ENCODE measurements around the gene PNLIPRP1. TPM values are rescaled to one million over a fixed set of nuclear protein-coding genes. Genes with fewer than 3 reads are reported as not detected.

The PNLIPRP1 gene
- polyA plus RNA-seq, 1 donor (not counting 4 experiments of a cell fraction or from before 2014, with no cell fraction given): not detected

GRCh38 chr10:116593139-116593740 is 2.5 kb downstream of the PNLIPRP1 start:
- no peaks in the 10 kb centered on the region for H3K4me1 ChIP-seq (ENCODE audit: control insufficient read depth, extremely low read depth, insufficient read depth, low read length)
- H4K20me1 ChIP-seq (ENCODE audit: control insufficient read depth, extremely low read depth, insufficient read depth, low read length): no peaks in the 10 kb centered on the region
- H3K9me3 ChIP-seq (ENCODE audit: control insufficient read depth, low read depth, low read length): no peaks in the 10 kb centered on the region
- H3K79me2 ChIP-seq (ENCODE audit: control insufficient read depth, insufficient read depth, low read length): no peaks in the 10 kb centered on the region
- no peak overlapping the region for H3K9ac ChIP-seq (ENCODE audit: control insufficient read depth, extremely low read depth, insufficient read depth, low read length)
- no peaks in the 10 kb centered on the region for H3K9me1 ChIP-seq (ENCODE audit: control insufficient read depth, extremely low read depth, insufficient read depth, low read length)
- dilution Hi-C loops (cut with MboI; ENCODE audit: extremely low pct_ligation_motif_present, low sequenced_read_pairs): no loop called here
- H3K36me3 ChIP-seq (ENCODE audit: control insufficient read depth in 2 of 2, extremely low read depth in 1 of 2, insufficient read depth in 2 of 2, low read length in 2 of 2): no peaks in the 10 kb centered on the region
- H2AFZ ChIP-seq (ENCODE audit: control insufficient read depth, low read length): no peak overlapping the region
- no peak overlapping the region for H3K4me2 ChIP-seq (ENCODE audit: control insufficient read depth, extremely low read depth, insufficient read depth, low read depth, low read length)
- TF ChIP-seq EZH2 (IDR thresholded peaks at IDR 0.05; ENCODE audit: low read length) (no peak), CTCF (optimal IDR thresholded peaks at IDR 0.05 in 1 of 3, IDR thresholded peaks at IDR 0.05 in 1 of 3, conservative IDR thresholded peaks at IDR 0.05 in 1 of 3; ENCODE audit: extremely low read depth in 1 of 3, insufficient read depth in 2 of 3, low read length in 3 of 3) (no peak)
- no peak overlapping the region for H3K4me3 ChIP-seq (ENCODE audit: control insufficient read depth in 2 of 3, extremely low read depth in 1 of 3, insufficient read depth in 2 of 3, low read depth in 1 of 3, low read length in 3 of 3)
- DNase-seq (ENCODE audit: low read depth, low spot score): no peak
- H3K27me3 ChIP-seq (ENCODE audit: control insufficient read depth, extremely low read depth, insufficient read depth, low read length): peaks cover 4% of the 10 kb centered on the region
- FAIRE-seq: no peak
- no peak overlapping the region for H3K27ac ChIP-seq (ENCODE audit: control insufficient read depth, insufficient read depth, low read length)

GRCh38 chr10:116594525-116595035 is 3.8 kb downstream of the PNLIPRP1 start:
- Histone ChIP-seq H3K27ac (ENCODE audit: control insufficient read depth, insufficient read depth, low read length) (no peak overlapping the region), H3K4me1 (ENCODE audit: control insufficient read depth, extremely low read depth, insufficient read depth, low read length) (no peaks in the 10 kb centered on the region), H3K4me3 (ENCODE audit: control insufficient read depth in 2 of 3, extremely low read depth in 1 of 3, insufficient read depth in 2 of 3, low read depth in 1 of 3, low read length in 3 of 3) (no peak overlapping the region), H3K9ac (ENCODE audit: control insufficient read depth, extremely low read depth, insufficient read depth, low read length) (no peak overlapping the region), H3K79me2 (ENCODE audit: control insufficient read depth, insufficient read depth, low read length) (no peaks in the 10 kb centered on the region), H3K4me2 (ENCODE audit: control insufficient read depth, extremely low read depth, insufficient read depth, low read depth, low read length) (no peak overlapping the region), H3K9me1 (ENCODE audit: control insufficient read depth, extremely low read depth, insufficient read depth, low read length) (no peaks in the 10 kb centered on the region), H3K9me3 (ENCODE audit: control insufficient read depth, low read depth, low read length) (no peaks in the 10 kb centered on the region), H2AFZ (ENCODE audit: control insufficient read depth, low read length) (no peak overlapping the region), H3K36me3 (ENCODE audit: control insufficient read depth in 2 of 2, extremely low read depth in 1 of 2, insufficient read depth in 2 of 2, low read length in 2 of 2) (no peaks in the 10 kb centered on the region), H4K20me1 (ENCODE audit: control insufficient read depth, extremely low read depth, insufficient read depth, low read length) (no peaks in the 10 kb centered on the region), H3K27me3 (ENCODE audit: control insufficient read depth, extremely low read depth, insufficient read depth, low read length) (peaks cover 6% of the 10 kb centered on the region)
- dilution Hi-C loops (cut with MboI; ENCODE audit: extremely low pct_ligation_motif_present, low sequenced_read_pairs): no loop called here
- no peak for FAIRE-seq
- no peak for DNase-seq (ENCODE audit: low read depth, low spot score)
- TF ChIP-seq CTCF (optimal IDR thresholded peaks at IDR 0.05 in 1 of 3, IDR thresholded peaks at IDR 0.05 in 1 of 3, conservative IDR thresholded peaks at IDR 0.05 in 1 of 3; ENCODE audit: extremely low read depth in 1 of 3, insufficient read depth in 2 of 3, low read length in 3 of 3) (no peak), EZH2 (IDR thresholded peaks at IDR 0.05; ENCODE audit: low read length) (no peak)

All from keratinocyte (primary cell).